Measurements from ENCODE around the gene HSD11B2. TPM values are rescaled to one million over a fixed set of nuclear protein-coding genes. Genes with fewer than 3 reads are reported as not detected.
A peak's percentile ranks its signal among the peaks of the same experiment; 100 is the strongest.

Gene HSD11B2
- total and polyA plus RNA-seq, 10 of the 15 experiments (the other 5 are each of a cell fraction or from before 2014, with no cell fraction given): 0.09 to 0.34 (median 0.21) TPM; not detected in 2

DNA sequence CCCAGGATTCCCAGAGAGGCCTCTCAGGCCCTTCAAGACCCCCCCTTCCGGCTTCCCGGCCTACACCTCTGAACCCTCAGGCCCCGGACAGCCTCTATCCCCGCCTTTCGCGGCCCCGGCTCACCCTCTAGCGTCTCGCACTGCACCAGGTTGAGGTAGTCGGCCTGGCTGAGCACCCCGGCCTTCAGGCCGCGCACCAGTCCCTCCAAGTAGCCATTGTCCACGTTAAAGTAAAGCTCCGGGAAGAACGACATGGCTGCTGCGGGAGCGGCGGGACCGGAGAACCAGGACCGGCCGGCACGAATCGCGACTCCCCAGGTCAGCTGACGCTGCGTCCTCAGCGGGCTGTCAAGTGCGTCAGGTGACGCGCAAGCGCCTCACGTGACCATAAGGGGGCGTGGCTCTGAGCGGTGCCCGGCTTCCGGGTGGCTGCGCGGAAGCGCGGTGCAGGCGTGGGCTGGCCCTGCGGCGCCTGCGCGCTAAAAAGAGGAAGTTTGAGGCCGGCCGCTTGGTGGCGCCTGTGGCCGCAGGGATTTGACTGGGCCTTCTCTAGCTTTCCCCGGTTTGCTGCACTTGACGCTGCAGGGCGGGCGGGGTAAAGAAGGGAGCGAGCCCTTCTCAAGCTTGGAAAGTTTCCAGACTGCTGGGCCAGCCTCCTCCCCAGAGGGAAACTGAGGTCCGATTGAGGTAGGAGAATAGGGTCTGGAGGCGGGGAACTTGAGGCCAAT, 50.1 kb downstream of the HSD11B2 start, which contains the start of gene ATP6V0D1 (continued):
- TF ChIP-seq, protein P1, sequence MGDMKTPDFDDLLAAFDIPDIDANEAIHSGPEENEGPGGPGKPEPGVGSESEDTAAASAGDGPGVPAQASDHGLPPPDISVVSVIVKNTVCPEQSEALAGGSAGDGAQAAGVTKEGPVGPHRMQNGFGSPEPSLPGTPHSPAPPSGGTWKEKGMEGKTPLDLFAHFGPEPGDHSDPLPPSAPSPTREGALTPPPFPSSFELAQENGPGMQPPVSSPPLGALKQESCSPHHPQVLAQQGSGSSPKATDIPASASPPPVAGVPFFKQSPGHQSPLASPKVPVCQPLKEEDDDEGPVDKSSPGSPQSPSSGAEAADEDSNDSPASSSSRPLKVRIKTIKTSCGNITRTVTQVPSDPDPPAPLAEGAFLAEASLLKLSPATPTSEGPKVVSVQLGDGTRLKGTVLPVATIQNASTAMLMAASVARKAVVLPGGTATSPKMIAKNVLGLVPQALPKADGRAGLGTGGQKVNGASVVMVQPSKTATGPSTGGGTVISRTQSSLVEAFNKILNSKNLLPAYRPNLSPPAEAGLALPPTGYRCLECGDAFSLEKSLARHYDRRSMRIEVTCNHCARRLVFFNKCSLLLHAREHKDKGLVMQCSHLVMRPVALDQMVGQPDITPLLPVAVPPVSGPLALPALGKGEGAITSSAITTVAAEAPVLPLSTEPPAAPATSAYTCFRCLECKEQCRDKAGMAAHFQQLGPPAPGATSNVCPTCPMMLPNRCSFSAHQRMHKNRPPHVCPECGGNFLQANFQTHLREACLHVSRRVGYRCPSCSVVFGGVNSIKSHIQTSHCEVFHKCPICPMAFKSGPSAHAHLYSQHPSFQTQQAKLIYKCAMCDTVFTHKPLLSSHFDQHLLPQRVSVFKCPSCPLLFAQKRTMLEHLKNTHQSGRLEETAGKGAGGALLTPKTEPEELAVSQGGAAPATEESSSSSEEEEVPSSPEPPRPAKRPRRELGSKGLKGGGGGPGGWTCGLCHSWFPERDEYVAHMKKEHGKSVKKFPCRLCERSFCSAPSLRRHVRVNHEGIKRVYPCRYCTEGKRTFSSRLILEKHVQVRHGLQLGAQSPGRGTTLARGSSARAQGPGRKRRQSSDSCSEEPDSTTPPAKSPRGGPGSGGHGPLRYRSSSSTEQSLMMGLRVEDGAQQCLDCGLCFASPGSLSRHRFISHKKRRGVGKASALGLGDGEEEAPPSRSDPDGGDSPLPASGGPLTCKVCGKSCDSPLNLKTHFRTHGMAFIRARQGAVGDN (IDR thresholded peaks at IDR 0.05): no peak
- TF ChIP-seq YY1 (IDR thresholded peaks at IDR 0.05; ENCODE audit: low read depth, low read length): peak; percentile 68; the same call in 1 of the 2 replicates
- TF ChIP-seq SMAD5 (IDR thresholded peaks at IDR 0.05; ENCODE audit: low read depth): 0 out of 2 replicates have a peak, but pooled peaks have one; percentile 50
- TF ChIP-seq, protein P2, sequence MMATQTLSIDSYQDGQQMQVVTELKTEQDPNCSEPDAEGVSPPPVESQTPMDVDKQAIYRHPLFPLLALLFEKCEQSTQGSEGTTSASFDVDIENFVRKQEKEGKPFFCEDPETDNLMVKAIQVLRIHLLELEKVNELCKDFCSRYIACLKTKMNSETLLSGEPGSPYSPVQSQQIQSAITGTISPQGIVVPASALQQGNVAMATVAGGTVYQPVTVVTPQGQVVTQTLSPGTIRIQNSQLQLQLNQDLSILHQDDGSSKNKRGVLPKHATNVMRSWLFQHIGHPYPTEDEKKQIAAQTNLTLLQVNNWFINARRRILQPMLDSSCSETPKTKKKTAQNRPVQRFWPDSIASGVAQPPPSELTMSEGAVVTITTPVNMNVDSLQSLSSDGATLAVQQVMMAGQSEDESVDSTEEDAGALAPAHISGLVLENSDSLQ (IDR thresholded peaks at IDR 0.05): peak; percentile 88
- TF ChIP-seq CREB1 (IDR thresholded peaks at IDR 0.05; ENCODE audit: low read depth): peak; percentile 91; the same call in 1 of the 2 replicates
- peak; percentile 59; the same call in 1 of the 2 replicates for TF ChIP-seq NFIC (IDR thresholded peaks at IDR 0.05; ENCODE audit: low read depth, low read length)
- TF ChIP-seq ESRRA (IDR thresholded peaks at IDR 0.05; ENCODE audit: low read length): no peak
- TF ChIP-seq EGR1 (IDR thresholded peaks at IDR 0.05; ENCODE audit: borderline replicate concordance in 1 of 2, low read depth in 2 of 2, low read length in 2 of 2): peak; percentile 85 to 90
- TF ChIP-seq, protein P3, sequence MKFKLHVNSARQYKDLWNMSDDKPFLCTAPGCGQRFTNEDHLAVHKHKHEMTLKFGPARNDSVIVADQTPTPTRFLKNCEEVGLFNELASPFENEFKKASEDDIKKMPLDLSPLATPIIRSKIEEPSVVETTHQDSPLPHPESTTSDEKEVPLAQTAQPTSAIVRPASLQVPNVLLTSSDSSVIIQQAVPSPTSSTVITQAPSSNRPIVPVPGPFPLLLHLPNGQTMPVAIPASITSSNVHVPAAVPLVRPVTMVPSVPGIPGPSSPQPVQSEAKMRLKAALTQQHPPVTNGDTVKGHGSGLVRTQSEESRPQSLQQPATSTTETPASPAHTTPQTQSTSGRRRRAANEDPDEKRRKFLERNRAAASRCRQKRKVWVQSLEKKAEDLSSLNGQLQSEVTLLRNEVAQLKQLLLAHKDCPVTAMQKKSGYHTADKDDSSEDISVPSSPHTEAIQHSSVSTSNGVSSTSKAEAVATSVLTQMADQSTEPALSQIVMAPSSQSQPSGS (IDR thresholded peaks at IDR 0.05; ENCODE audit: low read length): no peak
- no peak for TF ChIP-seq TCF7 (IDR thresholded peaks at IDR 0.05; ENCODE audit: borderline replicate concordance)
- TF ChIP-seq SREBF1 (IDR thresholded peaks at IDR 0.05; ENCODE audit: low read length): peak; percentile 71; the same call in 1 of the 2 replicates
- 0 out of 2 replicates have a peak, but pooled peaks have one; percentile 21 for TF ChIP-seq NR2C1 (IDR thresholded peaks at IDR 0.05)
- TF ChIP-seq CHD1 (IDR thresholded peaks at IDR 0.05; ENCODE audit: low read depth, low read length): peak; percentile 57; the same call in 1 of the 2 replicates
- no peak for TF ChIP-seq CEBPB (IDR thresholded peaks at IDR 0.05; ENCODE audit: borderline replicate concordance in 1 of 2, low read depth in 2 of 2, low read length in 2 of 2)
- TF ChIP-seq, protein P4, sequence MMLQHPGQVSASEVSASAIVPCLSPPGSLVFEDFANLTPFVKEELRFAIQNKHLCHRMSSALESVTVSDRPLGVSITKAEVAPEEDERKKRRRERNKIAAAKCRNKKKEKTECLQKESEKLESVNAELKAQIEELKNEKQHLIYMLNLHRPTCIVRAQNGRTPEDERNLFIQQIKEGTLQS (IDR thresholded peaks at IDR 0.05; ENCODE audit: borderline replicate concordance, extremely low read depth, low read depth, low read length): peak; percentile 100
- TF ChIP-seq PAX5 (IDR thresholded peaks at IDR 0.05; ENCODE audit: borderline replicate concordance, low read depth, low read length): peak; percentile 52; the same call in 1 of the 2 replicates
- no peak for TF ChIP-seq IRF4 (IDR thresholded peaks at IDR 0.05; ENCODE audit: low read depth, low read length)
- TF ChIP-seq, protein P5, sequence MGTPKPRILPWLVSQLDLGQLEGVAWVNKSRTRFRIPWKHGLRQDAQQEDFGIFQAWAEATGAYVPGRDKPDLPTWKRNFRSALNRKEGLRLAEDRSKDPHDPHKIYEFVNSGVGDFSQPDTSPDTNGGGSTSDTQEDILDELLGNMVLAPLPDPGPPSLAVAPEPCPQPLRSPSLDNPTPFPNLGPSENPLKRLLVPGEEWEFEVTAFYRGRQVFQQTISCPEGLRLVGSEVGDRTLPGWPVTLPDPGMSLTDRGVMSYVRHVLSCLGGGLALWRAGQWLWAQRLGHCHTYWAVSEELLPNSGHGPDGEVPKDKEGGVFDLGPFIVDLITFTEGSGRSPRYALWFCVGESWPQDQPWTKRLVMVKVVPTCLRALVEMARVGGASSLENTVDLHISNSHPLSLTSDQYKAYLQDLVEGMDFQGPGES (IDR thresholded peaks at IDR 0.05): 0 out of 2 replicates have a peak, but pooled peaks have one; percentile 45
- peak; percentile 77 for TF ChIP-seq TBL1XR1 (IDR thresholded peaks at IDR 0.05; ENCODE audit: low read depth, low read length)
